GOT3 (cell line): ENCODE results near the gene CACUL1.

Experiments
- DNase-seq: peaks from one replicate; lab custom pipeline; 2025; ENCODE audit warnings: mixed read lengths; lab: John Stamatoyannopoulos, UW

Gene CACUL1

DNA sequence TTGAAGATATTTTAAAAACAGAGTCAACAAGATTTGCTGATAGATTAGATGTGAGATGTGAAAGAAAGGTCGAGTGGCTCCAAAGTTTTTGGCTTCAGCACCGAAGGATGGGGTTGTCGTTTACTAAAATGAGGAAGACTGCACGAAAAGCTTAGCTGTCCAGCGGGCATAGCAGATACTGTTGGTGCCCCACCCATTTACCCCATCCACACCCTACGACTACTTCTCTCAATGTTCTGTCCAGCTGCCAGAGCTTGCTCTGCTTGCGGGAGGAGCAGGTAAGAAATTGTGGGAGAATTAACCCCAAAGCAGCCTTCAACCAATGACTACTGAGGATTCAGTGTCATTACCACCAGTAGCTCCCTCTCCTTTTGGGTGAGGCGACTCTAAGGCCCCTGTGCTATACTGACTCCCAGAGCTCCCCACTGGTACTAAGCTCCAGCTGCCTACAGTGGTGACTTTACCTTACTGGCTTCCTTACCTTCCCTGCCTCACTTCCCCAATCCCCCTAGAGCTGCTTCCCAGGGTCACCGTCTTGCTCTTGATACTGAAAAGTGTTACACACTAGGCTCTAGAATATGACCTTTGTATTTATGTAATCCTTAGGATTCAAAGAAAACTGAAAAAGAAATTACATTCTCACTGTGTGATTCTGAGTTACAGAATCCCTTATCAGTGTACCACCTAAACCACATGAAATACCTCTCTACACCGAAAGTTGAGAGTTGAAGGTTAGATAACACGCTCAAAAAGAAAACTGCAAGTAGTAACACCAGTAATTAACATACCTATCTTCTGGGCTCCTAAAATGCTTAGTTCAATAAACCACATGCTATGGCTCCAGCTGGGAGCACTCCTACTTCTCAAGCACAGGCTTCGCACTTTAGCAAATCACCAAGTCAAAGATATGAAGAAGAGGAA, 22.3 kb downstream of the CACUL1 start:
- DNase-seq: no peak

- no peak for DNase-seq
Measured at GRCh38 chr10:118730756-118731456, 23.9 kb downstream of the CACUL1 start.

DNA sequence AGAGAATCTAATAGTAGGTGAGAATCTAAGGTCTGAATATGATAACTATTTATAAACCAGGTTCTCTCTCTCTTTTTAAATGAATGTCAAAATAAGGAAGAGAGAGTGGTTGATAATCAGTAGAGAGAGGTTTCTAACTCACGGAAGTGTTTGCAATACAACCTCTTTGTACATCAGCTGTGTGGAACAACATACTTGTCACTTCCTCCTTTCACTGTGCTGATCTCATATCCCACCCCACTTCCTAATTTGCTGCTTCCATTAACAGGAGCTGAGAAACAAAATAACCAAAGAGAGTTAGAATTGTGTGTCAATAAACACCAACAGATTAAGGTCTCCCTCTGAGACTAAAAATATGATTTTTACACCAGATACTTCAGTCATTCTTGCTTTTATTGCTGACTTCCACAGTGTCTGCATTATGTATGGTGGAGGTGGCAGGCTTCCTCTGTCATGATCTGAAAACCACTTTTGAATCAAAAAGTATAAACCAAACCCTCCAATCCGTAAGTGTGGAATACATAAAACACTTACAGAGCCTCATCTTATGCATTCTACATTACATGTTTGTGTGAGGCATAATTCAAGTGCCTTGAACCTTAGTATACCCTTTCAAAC, 25.0 kb downstream of the CACUL1 start:
- DNase-seq: no peak

DNA sequence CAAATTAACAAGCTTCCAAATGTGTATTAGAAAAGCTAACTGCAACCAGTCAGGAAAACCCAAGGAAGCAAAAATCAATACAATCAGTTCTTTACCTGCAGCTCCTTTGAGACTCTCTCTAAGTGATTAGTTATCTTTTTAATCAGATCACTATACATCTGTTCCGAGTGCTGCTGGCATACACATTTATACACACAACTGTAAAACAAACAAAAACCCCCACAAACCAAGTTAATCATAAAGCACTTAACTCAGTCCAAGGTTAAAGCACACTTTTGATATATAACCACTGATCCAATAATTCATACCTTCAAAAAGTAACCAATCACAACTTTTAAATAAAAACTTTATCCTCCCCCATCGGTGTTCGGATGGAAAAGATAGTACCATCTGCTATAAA, 25.6 kb downstream of the CACUL1 start:
- DNase-seq: no peak

- DNase-seq: no peak
Measured at GRCh38 chr10:118725886-118726500, 28.8 kb downstream of the CACUL1 start.

GRCh38 chr10:118723466-118723865, 31.3 kb downstream of the CACUL1 start:
- no peak for DNase-seq

DNA sequence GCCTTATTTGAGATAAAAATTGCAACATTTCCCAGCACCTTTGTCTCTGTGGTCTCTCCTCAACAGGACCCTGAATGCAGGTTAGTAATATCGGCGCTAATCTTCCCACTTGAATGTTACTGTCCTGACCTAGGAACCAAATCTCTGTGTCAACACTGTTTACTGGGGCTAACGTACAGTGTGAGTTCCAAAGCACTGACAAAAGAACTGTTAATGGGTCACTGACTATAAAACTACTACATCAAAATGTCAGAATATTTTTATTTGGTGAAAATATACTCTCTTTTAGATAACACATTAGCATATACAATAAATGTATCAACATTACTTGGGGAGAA, 33.3 kb downstream of the CACUL1 start:
- no peak for DNase-seq

DNA sequence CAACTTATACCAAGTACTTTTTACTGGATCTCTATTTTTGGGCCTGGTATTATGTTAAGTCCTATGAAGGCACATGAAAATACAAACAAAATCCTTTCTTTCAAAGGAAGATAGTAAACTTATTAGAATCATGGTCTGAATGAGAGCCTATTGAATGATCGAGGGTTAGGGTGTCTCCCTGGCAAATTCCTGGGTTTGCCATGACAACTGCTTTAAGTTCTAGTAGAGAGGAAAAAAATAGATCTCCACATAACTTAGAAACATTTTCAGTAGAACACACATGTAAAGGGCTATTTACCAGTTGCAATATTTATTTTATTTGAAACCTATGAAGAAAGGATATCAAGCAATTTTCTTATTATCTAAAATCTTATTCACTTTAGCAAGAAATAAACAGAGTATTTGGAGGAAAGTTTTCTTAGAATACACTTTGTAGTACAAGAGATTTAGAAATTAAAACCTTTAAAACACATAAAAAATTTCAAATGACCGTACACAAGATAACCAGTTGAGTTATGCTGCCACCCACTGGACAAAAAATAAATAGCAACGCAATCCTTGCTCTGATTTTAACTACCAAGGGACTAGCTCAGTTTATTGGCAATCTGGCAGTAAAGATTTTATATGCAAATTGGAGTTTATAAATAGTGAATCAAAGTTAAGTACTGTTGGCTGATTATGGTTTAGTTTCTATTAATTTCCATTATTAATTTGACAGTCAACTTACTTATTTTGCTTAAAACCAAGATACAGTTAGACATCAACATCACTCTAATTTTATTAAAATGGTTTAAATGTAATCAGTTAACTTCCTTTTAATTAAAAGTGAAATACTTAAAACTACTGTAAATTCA, 33.9 kb downstream of the CACUL1 start:
- DNase-seq: no peak

DNA sequence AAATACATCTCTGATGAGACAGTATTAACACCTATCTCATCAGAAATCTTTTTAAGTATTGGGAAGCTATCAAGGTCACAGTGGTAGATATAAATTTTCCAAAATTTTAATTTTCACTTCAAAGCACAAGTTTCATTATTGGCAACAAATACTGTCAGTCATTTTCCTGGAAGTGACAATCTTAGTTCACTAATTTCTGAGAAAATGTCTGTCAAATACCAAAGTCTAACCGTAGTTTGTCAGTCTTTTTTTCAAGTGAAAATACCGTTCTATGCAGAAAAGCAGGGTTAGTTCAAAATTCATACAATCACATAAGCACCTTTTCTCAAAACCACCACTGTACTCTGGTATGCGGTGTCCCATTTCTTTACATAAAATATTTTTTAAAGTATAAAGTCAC, 40.4 kb downstream of the CACUL1 start:
- DNase-seq: no peak

DNA sequence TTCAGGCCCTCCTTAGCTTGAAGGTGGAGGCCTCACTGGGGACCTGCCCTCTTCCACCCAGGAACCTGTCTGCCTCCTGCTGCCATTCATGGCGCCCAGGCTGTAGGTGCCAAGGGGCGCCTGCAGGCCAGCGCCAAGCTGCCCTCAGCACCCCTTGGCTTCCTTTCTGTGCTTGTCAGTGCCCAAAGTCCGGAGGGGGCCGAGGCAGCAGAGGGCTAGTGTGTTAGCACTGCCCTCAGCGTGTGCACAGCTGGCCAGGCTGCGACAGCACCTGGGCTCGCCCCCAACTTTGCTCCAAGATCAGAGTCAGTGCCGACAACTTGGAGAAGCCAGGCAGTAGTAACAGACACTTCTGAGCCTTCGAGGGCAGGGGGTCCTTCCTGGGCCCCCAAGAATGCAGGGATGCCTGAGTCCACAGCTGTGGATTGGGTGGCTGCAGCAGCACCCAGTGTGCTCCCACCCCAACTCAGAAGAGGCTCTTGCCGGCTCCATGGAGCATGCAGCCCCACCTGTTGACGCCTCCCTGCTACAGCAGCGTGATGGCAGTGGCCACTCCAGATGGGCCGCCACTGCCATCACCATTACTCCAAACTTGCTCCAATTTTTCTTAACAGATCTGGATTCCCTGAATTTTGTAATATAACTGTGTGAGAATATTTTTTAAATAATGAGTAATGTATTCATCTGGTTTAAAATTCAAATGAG, 41.7 kb downstream of the CACUL1 start:
- DNase-seq: no peak

GRCh38 chr10:118712080-118712479, 42.7 kb downstream of the CACUL1 start:
- DNase-seq: no peak

DNA sequence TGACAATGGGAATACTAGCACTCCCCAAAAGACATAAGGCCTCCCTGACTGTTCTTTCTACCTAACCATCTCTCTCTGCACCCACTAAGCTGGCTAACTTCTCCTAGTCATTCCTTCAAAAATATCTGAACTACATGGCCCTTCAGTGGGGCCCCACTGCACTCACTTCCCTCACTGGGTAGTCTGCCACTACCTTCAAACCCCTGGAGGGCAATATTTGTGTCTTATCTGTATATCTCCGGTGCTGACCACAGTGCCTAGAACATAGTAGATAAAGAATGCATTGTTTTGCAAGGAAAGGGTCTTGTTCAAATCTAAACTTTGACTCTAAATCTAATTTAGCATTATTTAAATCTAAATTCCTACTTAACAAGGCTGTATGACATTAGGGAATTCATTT, 44.3 kb downstream of the CACUL1 start:
- DNase-seq: no peak

GRCh38 chr10:118708571-118708970, 46.2 kb downstream of the CACUL1 start:
- no peak for DNase-seq

DNA sequence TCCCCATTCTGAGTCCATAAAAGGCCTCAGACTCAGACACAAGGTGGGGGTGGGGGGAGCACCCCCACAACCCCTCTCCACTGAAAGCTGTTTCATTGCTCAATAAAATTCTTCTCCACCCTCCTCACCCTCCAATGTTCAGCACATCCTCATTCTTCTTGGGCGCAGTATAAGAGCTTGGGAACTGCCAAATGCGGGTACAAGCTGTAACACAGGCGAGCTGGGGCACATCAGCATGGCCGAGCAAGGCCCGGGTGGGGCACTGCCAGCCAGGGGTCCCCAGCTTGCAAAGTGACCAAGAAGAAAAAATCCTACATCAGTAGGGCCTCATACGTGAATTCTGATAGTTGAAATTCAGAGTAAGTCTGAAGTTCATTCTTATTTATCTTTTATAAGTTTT, 50.1 kb downstream of the CACUL1 start:
- no peak for DNase-seq

GRCh38 chr10:118701529-118702323, 53.0 kb downstream of the CACUL1 start:
- no peak for DNase-seq

- no peak for DNase-seq
Measured at GRCh38 chr10:118698421-118698820, 56.3 kb downstream of the CACUL1 start.

- DNase-seq: no peak
Measured at GRCh38 chr10:118694848-118695247, 59.9 kb downstream of the CACUL1 start.

GRCh38 chr10:118692872-118693271, 61.9 kb downstream of the CACUL1 start:
- DNase-seq: no peak

GRCh38 chr10:118689070-118689858, 65.5 kb downstream of the CACUL1 start:
- no peak for DNase-seq
